Sigmoid colon (tissue), 4 donors: ENCODE results near the gene MRPL10.

Source experiments
- EP300 ChIP-seq, 4 donors: sonication (generic); formaldehyde crosslinking; IDR thresholded peaks; one replicate each; pipeline ENCODE4 v1.6.1; 2017; ENCODE audit warnings: antibody characterized with exemption in 4 of 4
- POLR2A ChIP-seq, 2 donors: fragments of 450-650 bp; IDR thresholded peaks; one replicate each; pipeline ENCODE4 v1.6.1; 2016; ENCODE audit warnings: antibody characterized with exemption in 2 of 2, mild to moderate bottlenecking in 2 of 2, moderate library complexity in 2 of 2
- POLR2AphosphoS5 ChIP-seq, 4 donors: sonication (generic); formaldehyde crosslinking; IDR thresholded peaks; one replicate each; pipeline ENCODE4 v1.6.1; 2017; ENCODE audit warnings: antibody characterized with exemption in 4 of 4
- TF ChIP-seq, protein P1 (sequence below), 4 experiments: fragments of 450-650 bp in 3 of 4; fragments of 200-600 bp in 1 of 4; IDR thresholded peaks; one replicate each; pipeline ENCODE4 v1.5.1; 2016 to 2019; ENCODE audit warnings: antibody characterized with exemption in 4 of 4, mild to moderate bottlenecking in 3 of 4, moderate library complexity in 2 of 4

GRCh38 chr17:47855737-47856136, 24.4 kb upstream of the MRPL10 start:
- TF ChIP-seq EP300 (IDR thresholded peaks at IDR 0.05) = no peak
- TF ChIP-seq, protein P1, sequence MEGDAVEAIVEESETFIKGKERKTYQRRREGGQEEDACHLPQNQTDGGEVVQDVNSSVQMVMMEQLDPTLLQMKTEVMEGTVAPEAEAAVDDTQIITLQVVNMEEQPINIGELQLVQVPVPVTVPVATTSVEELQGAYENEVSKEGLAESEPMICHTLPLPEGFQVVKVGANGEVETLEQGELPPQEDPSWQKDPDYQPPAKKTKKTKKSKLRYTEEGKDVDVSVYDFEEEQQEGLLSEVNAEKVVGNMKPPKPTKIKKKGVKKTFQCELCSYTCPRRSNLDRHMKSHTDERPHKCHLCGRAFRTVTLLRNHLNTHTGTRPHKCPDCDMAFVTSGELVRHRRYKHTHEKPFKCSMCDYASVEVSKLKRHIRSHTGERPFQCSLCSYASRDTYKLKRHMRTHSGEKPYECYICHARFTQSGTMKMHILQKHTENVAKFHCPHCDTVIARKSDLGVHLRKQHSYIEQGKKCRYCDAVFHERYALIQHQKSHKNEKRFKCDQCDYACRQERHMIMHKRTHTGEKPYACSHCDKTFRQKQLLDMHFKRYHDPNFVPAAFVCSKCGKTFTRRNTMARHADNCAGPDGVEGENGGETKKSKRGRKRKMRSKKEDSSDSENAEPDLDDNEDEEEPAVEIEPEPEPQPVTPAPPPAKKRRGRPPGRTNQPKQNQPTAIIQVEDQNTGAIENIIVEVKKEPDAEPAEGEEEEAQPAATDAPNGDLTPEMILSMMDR (IDR thresholded peaks at IDR 0.05) = no peak
- no peak for TF ChIP-seq POLR2AphosphoS5 (IDR thresholded peaks at IDR 0.05)
- no peak for TF ChIP-seq POLR2A (IDR thresholded peaks at IDR 0.05)
